Suppressor macrophage (primary cell): ENCODE results near the gene DIP2B.
"Not testable (repeated sequence)": the region's sequence is repeated elsewhere in the genome, so short reads cannot be mapped to it uniquely, and the experiment has no call there.

ENCODE experiments used
- DNase-seq, 4 experiments: peaks; one replicate each; pipeline ENCODE4 v3.0.0-alpha.2; 2020 to 2022

DIP2B gene

DNA sequence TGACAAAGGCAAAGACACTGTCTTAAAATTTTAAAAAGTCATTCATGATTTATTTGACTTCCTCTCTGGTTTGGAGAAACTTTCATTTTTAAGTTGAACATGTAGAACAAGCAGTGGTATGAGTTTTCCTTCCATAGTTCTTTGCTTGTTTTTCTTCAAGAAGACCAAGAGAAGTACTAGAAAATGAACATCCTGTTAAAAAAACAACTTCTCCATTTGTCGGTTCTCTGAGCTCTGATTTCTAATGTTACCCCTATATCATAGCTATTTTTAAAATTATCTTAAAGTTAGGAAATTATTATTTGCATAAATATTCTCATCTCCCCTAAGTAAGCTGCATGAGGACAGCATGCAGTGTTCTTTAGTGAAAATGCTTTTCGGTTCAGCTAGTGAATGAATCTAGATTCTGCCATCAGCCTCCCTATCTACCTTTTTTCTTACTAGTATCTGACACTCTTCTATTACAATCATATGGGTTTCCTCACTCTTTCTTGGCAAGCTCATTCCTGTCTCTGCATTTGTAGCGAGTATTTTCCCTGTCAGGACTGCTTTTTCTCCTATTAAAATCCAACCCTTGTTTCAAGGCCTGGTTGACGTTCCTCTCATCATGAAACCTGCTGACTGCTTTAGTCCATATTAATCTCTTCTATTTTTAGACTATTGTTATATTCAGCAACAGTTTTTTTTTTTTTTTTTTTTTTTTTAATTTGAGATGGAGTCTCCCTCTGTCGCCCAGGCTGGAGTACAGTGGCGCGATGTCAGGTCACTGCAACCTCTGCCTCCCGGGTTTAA, 15.8 kb downstream of the DIP2B start:
- peak in 2 of 4 experiments; percentile 46 to 57 for DNase-seq

DNA sequence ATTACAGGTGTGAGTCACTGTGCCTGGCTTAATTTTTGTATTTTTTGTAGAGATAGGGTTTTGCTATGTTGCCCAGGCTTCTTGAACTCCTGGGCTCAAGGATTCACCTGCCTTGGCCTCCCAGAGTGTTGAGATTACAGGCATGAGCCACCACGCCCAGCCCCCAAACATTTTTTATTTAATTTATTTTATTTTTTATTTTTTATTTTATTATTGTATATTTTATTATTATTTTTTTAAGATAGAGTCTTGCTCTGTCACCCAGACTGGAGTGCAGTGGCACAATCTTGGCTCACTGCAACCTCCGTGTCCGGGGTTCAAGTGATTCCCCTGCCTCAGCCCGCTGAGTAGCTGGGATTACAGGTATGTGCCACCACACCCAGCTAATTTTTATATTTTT, 17.0 kb downstream of the DIP2B start:
- DNase-seq: not testable (repeated sequence)

DNA sequence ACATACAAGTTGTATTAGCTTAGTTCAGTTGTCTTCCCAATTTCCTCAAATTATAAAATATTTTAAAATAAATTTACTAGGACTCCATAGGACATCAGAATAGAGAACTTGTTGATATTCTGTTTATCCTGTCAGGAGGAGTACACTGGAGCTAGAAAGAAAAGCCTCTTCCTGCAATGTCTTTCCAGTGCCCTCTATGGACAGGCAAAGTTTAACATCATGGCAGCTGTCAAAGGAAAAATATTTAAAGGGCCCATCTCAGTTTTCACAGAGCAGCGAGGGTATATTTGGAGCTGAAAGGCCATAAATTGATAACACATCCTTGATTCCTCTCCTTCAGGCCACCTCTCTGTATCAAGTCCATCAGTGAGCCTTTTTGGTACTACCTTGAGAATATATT, 19.0 kb downstream of the DIP2B start:
- DNase-seq: no peak

DNA sequence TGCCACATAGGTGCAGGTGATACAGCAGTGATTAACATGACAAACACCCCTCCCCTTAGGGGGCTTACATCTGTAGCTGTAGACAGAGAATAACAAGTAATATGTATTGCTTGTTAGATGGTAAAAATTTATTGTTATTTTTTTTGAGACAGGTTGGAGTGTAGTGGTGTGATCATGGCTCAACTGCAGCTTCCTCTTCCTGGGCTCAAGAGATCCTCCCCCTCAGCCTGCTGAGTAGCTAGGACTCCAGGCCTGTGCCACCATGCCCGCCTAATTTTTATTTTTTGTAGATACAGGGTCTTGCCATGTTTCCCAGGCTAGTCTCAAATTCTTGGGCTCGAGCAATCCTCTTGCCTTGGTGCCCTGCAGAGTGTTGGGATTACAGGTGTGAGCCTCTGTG, 19.8 kb downstream of the DIP2B start:
- DNase-seq: peak in 2 of 4 experiments; percentile 43 to 45

DNA sequence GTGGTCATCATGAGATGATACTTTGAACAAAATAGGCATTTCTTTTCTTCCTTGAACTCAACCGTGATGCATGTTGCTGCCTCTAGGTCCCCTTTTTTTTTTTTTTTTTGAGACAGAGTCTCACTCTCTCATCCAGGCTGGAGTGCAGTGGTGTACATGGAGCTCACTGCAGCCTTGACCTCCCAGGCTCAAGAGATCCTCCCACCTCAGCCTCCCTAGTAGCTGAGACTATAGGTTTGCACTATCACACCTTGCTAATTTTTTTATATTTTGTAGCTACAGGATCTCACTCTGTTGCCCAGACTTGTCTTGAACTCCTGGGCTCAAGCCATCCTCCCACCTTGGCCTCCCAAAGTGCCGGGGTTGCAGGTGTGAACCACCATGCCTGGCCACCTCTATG, 20.6 kb downstream of the DIP2B start:
- no peak for DNase-seq

DNA sequence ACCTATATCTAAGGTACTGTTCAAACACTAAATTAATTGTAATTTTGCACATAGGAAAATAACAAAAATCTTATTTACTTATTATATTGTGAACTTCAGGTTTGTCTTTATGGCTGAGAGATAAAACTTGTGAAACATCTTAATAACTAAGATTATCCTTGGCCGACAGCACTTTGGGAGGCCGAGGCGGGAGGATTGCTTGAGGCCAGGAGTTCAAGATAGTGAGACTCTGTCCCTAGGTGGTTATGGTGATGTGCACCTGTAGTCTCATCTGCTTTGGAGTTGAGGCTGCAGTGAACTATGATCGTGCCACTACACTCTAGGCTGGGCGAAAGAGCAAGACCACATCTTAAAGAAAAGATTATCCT, 22.6 kb downstream of the DIP2B start:
- DNase-seq: no peak

DNA sequence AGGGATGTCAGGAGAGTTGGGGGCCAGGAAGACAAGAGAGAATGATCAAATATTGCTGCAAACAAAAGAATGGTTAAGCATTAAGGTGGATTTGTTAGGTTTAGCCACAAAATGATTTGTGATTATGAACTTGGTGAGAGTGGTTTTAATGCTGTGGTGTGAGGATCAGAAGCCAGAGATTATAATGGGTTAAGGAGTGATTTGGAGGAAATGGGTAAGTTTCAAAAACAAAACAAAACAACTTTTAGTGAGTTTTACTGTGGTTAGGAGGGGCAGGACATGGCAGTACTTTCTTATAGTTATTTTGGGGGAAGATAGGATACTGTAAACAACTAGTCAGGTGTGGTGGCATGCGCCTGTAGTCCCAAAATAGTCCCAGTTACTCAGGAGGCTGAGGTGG, 24.0 kb downstream of the DIP2B start:
- no peak for DNase-seq

DNA sequence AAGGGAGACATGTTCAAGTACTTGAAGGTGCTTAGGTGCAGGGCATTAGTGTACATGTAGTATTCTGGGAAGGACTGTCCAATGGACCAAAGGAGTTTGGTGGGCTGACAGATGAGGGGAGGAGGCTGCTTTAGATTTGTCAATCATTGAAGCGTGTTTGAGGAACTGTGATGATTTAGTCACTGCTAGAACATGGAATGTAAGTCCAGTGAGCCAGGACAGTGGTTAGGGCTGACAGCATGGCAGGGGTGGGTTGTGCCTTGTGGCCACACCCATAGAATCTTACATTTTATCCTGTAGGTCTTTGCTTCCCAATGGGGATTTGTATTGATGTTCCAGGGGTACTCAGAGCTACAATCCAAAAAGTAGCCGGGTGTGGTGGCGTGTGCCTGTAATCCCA, 24.6 kb downstream of the DIP2B start:
- DNase-seq: peak in 2 of 4 experiments; percentile 35 to 41

DNA sequence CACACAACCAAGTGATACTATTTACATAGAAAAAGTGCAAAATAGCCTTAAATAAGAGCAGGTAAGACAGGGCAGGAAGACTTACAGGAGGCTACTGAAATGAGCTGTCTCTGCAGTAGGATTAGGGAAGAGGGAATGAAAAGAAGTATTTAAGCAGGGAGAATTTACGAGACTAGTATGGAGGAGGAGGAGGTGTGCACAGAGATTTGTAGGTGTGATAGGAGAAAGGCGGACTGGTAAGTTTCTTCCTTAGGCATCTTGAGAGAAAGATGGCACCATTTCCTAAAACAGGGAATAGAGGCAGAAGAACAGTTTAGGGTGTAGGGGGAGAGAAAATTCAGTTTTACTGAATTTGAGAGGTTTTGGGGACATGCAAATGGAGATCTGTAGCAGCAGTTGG, 25.7 kb downstream of the DIP2B start:
- DNase-seq: no peak

DNA sequence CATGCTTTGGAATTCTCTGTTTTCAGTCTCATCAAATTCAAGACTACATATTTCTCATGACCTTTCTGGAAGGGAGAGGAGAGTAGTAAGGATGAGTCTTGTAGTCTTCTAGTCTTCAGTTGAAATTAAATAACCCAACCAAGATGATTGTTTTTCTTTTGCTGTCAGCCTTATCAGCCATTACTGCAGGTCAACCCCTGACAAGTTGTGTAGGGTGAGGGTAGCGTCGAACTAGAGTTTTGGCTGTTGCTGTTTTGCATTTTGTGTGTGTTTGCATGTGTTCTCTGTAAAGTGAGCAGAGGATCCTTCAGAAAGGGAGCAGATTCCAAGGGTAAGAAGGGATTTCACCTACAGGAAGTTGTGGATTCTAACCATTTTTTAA, 28.4 kb downstream of the DIP2B start:
- no peak for DNase-seq

DNA sequence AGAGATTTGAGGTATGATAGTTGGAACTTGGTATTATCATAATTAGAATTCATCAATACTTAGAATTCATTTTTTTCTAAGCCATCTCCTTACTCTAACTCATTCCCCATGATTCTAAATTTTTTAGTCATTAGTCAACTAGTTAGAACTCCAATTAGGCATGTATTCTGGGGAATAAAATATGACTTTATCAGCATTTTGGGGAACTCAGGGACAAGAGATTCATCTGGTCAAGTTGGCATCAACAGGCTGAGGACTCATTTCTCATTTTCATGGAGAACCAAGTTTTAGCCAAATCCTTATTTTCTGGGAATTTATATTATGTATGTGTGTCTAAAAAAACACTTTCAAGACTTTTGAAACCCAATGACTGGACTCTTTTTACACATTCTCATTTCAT, 29.2 kb downstream of the DIP2B start:
- no peak for DNase-seq

DNA sequence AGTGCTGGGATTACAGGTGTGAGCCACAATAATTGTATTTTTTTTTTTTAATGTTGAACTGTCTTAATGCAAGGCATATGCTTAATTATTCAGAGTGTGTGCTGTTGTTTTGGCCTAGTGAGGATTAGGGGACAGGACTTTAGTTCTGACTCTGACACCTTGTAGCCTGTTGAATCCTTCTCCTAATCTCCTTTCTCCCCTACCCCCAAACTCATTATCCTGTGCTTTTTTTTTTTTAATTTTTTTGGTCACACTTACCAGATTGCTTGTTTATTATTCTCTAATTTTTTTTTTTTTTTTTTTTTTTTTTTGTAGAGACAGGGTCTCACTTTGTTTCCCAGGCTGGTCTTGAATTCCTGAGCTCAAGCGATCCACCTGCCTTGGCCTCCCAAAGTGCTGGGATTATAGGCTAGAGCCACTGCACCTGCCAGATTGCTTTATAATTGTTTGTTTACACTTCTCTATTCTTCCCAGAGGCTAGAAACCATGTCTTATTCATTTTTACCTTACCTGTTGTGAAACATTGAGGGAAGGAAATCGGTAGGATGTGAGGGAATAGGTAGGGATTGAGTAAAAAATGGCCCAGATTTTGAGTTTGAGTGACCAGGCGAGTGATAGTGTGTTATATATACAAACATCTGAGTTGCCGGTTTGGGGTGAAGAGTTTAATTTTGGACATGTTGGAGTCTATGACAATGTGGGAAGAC, 32.2 kb downstream of the DIP2B start:
- no peak for DNase-seq

DNA sequence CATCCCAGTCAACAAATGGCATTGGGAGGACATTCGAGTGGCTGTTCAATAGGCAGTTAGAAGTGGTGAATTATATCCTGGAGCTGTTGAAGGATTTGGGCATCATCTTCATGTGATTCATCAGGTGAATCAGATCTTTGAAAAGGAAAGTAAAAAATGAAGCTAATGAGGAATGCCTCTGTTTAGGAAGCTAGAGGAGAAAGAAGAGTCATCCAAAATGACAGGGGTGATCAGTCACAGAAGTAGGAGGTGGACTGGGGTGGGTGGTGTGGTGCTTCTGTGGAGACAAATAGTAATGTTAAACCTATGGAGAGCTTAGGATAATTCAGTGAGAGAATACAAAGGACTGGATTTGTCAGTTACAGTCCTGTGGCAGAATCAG, 32.7 kb downstream of the DIP2B start:
- DNase-seq: peak in 3 of 4 experiments; percentile 38 to 67 (median 44)

DNA sequence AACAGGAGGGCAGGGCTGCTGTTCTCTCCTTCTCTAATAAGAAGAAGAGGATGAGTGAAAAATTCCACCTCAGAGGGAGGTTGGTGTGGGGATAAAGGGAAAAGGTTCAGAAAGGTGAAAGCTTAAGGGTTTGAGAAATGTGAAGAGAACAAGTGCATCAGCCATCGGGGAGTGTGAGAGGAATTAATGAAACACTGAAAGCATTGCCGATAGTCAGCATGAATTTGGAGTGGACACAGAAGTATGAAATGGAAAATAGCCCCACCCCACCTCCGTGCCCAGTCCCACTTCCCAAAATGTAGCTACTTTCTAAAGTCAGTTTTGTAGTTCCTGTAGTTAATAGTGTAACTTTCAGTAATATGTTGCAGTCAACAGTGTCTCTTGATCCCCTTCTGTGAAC, 33.4 kb downstream of the DIP2B start:
- DNase-seq: peak; percentile 57 to 68 (median 65)

DNA sequence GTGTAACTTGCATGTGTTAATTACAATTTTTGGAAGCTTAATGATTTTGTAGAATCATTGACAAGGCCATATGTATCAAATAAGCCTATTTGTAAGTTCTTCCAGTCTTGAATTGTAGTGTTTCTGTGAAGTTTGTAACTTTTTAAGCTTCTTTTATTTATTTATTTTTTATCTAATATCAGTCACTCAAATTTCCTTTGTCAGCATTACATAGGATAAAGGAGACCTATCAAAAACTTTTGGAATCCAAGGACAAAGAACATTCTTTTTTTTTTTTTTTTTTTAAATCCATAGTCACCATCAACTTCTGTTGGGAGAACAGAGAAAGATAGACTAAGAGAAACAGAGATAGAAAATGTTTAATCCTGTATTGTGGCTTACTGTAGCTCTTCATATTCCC, 36.4 kb downstream of the DIP2B start:
- no peak for DNase-seq

DNA sequence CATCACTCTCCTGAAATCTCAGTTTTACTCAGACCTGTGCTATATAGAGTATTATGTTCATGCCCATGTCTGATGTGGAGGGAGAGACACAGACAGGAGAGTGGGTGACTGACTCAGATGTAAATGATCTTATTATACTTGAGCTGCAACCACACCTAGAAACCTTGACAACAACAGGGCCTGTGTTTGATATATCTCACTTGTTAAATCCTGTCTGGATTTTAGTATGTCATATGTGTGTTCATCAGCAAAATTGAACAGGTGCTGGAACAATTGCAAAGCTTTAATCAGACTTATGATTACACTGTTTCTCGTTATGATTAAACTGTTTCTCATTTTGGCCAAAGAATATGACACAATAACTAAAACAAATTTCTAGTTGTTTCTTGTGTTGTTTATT, 37.7 kb downstream of the DIP2B start:
- DNase-seq: no peak

DNA sequence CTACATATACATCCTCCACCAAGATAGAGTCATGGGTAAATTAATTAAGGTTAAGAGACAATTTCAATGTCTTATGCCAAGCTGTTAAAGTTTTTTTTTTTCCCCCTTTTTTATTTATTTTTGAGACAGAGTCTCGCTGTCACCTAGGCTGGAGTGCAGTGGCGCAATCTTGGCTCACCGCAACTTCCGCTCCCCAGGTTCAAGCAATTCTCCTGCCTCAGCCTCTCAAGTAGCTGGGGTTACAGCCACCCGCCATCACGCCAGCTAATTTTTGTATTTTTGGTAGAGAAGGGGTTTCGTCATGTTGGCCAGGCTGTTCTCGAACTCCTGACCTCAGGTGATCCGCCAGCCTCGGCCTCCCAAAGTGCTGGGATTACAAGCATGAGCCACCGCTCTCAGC, 38.4 kb downstream of the DIP2B start:
- not testable (repeated sequence) for DNase-seq

DNA sequence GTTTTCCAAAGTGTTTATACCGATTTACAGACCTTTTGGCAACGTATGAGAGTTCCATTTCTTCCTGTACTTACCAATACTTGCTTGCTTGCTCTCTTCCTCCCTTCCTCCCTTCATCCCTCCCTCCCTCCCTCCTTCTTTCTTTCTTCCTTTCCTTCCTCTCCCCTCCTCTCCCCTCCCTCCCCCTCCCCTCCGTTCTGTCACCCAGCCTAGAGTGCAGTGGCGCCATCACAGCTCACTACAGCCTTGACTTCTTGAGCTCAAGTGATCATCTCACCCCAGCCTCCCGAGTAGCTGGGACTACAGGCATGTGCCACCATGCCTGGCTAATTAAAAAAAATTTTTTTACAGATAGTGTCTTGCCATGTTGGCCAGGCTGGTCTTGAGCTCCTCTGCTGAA, 40.4 kb downstream of the DIP2B start:
- DNase-seq: no peak

DNA sequence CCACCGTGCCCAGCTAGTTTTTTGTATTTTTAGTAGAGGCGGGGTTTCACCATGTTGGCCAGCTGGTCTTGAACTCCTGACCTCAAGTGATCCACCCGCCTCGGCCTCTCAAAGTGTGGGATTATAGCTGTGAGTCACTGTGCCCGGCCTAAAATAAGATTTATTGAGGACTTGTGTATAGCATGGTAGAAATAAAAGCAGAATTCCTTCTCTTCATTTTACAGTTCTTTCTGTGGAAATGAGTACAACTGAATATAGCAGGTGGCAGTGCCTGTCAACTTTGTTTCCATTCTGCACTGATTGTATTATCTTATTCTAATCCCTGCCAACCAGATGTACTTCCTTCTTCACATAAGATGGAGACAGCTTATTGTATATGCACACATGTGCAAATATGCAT, 41.0 kb downstream of the DIP2B start:
- peak in 1 of 4 experiments; percentile 17 for DNase-seq

DNA sequence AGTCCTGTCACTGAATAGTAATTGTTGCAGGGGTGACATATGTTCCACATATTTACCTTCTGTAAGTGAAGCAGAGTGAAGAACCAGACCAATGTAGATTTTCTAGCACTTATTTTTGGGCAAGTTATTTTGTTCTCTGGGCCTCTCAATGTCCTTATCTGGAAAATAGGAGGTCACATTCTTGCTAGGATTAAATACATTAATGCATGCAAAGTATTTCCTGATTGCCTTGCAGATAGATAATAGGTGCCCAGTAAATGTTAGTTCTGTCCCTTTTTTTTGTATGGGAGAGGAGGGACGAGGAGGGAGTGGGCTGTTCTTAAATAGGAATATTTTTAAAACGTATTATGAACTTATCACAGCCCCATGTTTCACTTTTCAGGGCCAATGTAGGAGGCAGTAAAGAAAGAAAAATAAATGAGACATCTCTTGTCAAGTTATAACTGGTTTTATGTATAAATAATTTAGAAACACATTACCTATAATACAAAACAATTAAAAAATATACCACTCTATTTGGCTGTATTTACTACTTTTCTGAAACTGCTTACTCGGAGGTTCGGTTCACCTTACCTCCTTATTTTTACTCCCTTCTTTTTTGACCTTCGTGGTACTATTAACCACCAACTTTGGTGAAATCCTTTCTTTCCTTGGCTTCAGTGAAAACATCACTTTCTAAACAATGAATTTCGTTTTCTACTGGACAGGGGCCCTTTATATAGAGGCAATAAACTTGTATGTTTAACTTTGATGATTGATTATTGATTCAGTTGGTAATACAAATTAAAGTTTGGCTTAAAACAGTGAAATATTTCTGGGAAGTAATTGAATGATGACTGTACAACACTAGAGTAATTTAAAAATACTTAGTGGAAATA, 41.9 kb downstream of the DIP2B start:
- no peak for DNase-seq

DNA sequence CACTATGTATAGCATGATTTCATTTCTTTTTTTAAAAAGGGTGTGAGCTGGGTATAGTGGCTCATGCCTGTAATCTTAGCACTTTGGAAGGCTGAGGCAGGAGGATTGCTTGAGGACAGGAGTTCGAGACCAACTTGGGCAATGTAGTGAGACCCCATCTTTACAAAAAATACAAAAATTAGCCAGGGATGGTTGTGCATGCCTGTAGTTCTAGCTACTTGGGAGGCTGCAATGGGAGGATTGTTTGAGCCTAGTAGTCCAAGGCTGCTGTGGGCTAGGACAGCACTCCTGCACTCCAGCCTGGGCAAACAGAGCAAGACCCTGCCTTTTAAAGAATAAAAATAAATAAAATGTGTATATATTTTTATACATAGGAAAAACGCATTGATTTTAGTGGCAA, 43.0 kb downstream of the DIP2B start:
- no peak for DNase-seq

DNA sequence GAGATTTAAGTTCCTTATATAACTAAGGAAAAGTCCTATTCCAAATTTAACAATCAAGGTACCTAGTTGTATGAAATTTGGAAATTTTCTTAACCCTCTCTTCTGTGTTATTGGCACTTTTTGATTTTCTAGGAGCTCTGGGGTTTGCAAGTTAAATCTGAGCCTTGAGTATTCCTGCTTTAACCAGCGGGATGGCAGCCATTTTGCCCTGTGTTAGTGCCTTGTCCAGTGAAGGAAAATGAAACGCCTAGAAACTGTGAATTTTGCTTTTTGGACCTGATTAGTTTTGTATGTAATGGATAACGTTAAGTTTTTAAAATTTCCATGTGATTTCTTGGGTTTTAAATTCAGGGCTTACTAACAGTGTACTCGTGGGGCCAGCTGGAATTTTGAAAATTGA, 45.1 kb downstream of the DIP2B start:
- DNase-seq: no peak

DNA sequence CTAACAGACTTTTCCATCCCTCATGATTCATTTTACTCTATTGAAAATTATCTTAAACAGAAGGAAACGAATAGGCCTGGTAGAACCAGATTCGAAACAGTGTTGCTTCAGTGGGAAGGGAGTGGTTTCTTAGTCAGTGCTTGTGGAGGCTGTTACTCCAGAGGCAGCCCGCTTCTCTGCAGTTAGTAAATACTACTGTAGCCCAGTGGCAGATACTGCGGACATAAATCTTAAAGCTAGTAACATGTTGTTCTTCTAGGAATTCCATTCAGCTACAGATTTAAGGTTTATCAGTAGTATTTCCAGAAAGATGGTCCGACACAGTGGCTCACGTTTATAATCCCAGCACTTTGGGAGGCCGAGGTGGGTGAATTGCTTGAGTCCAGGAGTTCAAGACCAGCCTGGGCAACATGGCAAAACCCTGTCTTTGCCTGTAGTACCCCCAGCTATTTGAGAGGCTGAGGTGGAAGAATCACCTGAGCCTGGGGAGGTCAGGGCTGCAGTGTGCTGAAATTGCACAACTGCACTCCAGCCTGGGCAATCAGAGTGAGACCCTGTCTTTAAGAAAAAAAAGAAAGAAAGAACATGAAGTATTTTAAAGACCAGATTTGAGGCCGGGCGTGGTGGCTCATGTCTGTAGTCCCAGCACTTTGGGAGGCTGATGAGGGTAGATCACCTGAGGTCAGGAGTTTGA, 45.9 kb downstream of the DIP2B start:
- peak in 3 of 4 experiments; percentile 27 to 54 (median 43) for DNase-seq
